Smooth muscle cell (in vitro differentiated cells): Measurements from ENCODE around the gene HOXD12. TPM values are rescaled to one million over a fixed set of nuclear protein-coding genes. Genes with fewer than 3 reads are reported as not detected.

Experiments
- DNase-seq: peaks from one replicate; lab custom pipeline; 2025; ENCODE audit not compliant: unreplicated experiment; lab: John Stamatoyannopoulos, UW
- H2AFZ ChIP-seq: fragments of 200-600 bp; sonication (generic); 2 replicates; pipeline ENCODE4 v1.6.0; 2016; ENCODE audit warnings: antibody characterized with exemption, low read depth, mild to moderate bottlenecking
- H3F3A ChIP-seq: fragments of 200-600 bp; sonication (generic); 2 replicates; pipeline ENCODE4 v1.6.0; 2017; ENCODE audit warnings: antibody characterized with exemption, low read depth
- H3K27ac ChIP-seq: fragments of 200-600 bp; sonication (generic); 2 replicates; pipeline ENCODE4 v1.5.1; 2016; ENCODE audit warnings: low read depth, mild to moderate bottlenecking
- H3K27me3 ChIP-seq: fragments of 200-600 bp; sonication (generic); 2 replicates; pipeline ENCODE4 v1.6.1; 2016; ENCODE audit warnings: low read depth, mild to moderate bottlenecking
- H3K36me3 ChIP-seq: fragments of 200-600 bp; sonication (generic); 2 replicates; pipeline ENCODE4 v1.5.1; 2016; ENCODE audit warnings: low read depth
- H3K4me1 ChIP-seq: fragments of 200-600 bp; sonication (generic); 2 replicates; pipeline ENCODE4 v1.5.1; 2016; ENCODE audit warnings: low read depth
- H3K4me2 ChIP-seq: fragments of 200-600 bp; sonication (generic); 2 replicates; pipeline ENCODE4 v1.6.0; 2016; ENCODE audit warnings: mild to moderate bottlenecking
- H3K4me3 ChIP-seq: fragments of 200-600 bp; sonication (generic); 2 replicates; pipeline ENCODE4 v1.5.1; 2016; ENCODE audit warnings: mild to moderate bottlenecking
- H3K79me2 ChIP-seq: fragments of 200-600 bp; sonication (generic); 2 replicates; pipeline ENCODE4 v1.6.0; 2016; ENCODE audit warnings: low read depth, mild to moderate bottlenecking
- H3K9ac ChIP-seq: fragments of 200-600 bp; sonication (generic); 2 replicates; pipeline ENCODE4 v1.6.0; 2016; ENCODE audit warnings: low read depth
- H3K9me3 ChIP-seq: fragments of 200-600 bp; sonication (generic); replicated peaks from 2 replicates; pipeline ENCODE4 v1.5.1; 2016; ENCODE audit warnings: low read depth
- H4K20me1 ChIP-seq: fragments of 200-600 bp; sonication (generic); 2 replicates; pipeline ENCODE4 v1.6.0; 2016; ENCODE audit warnings: low read depth
- WGBS: methylation state at CpG from one replicate; pipeline ENCODE4 v1.1.7; 2016; ENCODE audit warnings: low lambda C conversion rate; 5-methylcytosine and 5-hydroxymethylcytosine counted together
- polyA plus RNA-seq: library from polyadenylated mRNA; unstranded; fragments of >200 nt; fragmentation: Nextera tagmentation; extraction: Ambion mirVana; gene quantifications from 2 replicates; pipeline ENCODE4 v1.2.1, GENCODE V29; 2016
- total RNA-seq: library from RNA; depleted of rRNA; stranded (reverse); fragments of >200 nt; gene quantifications from 2 replicates; pipeline ENCODE4 v1.2.3, GENCODE V29; 2014
- TF ChIP-seq, protein P1 (sequence below): fragments of 200-600 bp; sonication (generic); IDR thresholded peaks from 2 replicates; pipeline ENCODE4 v1.5.1; 2017; ENCODE audit warnings: borderline replicate concordance, mild to moderate bottlenecking, antibody characterized with exemption; ENCODE audit not compliant: insufficient read depth, poor library complexity, severe bottlenecking

HOXD12 gene
- total and polyA plus RNA-seq, 2 experiments from 2014 or later: not detected

DNA sequence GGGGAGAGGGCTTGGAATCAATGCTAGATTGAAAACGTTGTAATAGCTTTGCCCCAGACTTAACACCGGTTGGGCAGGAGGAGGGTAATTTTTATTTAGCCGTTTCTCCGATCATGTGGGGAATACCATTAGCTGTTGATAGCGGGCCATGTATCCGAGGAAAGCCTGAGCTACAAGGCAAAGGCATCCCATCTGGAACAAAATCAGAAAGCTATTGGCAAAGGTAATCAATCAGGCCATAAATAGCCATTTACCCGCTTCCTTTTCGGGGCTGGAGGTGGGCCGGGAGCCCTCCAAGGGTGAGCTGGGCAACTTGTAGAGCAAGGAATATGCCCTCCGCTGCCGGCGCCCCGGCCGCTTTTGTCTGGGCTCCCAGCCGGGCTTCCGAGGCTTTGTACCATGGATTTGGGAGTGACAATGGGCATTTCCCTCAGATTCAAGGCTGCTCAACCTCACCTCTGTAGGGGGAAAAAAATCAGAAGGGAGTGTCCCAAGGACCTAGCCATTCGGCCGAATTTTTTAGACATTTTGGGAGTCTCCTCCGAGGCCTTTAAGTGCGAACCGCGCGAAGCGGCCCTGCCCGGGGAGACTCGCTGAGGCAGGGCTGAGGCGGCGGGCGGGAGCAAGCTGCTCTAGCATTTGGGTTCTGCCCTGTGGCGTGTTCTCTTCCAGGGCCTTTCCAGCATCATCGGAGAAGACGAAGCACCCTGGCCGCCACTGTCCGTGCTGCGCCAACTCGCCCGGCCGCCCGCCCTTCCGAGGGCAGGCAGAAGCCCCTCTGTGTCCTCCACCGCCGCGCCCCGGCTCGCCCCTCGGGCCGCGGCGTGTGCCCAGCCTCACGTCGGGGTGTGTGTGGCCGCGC lies 21.8 kb downstream of the HOXD12 start:
- 25% methylated on average over 52 of the region's 53 CpGs for WGBS
- Histone ChIP-seq H3K4me2 (no peak overlapping the region), H3K79me2 (no peaks in the 10 kb centered on the region), H3K27ac (no peak overlapping the region), H3K4me3 (no peak overlapping the region), H3K4me1 (no peaks in the 10 kb centered on the region), H3K9ac (no peak overlapping the region), H3K27me3 (peaks cover 100% of the 10 kb centered on the region), H3F3A (no peaks in the 10 kb centered on the region), H3K36me3 (no peaks in the 10 kb centered on the region), H4K20me1 (peaks cover 80% of the 10 kb centered on the region), H2AFZ (no peak overlapping the region), H3K9me3 (no peaks in the 10 kb centered on the region)
- TF ChIP-seq, protein P1, sequence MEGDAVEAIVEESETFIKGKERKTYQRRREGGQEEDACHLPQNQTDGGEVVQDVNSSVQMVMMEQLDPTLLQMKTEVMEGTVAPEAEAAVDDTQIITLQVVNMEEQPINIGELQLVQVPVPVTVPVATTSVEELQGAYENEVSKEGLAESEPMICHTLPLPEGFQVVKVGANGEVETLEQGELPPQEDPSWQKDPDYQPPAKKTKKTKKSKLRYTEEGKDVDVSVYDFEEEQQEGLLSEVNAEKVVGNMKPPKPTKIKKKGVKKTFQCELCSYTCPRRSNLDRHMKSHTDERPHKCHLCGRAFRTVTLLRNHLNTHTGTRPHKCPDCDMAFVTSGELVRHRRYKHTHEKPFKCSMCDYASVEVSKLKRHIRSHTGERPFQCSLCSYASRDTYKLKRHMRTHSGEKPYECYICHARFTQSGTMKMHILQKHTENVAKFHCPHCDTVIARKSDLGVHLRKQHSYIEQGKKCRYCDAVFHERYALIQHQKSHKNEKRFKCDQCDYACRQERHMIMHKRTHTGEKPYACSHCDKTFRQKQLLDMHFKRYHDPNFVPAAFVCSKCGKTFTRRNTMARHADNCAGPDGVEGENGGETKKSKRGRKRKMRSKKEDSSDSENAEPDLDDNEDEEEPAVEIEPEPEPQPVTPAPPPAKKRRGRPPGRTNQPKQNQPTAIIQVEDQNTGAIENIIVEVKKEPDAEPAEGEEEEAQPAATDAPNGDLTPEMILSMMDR: no peak
- DNase-seq: no peak

DNA sequence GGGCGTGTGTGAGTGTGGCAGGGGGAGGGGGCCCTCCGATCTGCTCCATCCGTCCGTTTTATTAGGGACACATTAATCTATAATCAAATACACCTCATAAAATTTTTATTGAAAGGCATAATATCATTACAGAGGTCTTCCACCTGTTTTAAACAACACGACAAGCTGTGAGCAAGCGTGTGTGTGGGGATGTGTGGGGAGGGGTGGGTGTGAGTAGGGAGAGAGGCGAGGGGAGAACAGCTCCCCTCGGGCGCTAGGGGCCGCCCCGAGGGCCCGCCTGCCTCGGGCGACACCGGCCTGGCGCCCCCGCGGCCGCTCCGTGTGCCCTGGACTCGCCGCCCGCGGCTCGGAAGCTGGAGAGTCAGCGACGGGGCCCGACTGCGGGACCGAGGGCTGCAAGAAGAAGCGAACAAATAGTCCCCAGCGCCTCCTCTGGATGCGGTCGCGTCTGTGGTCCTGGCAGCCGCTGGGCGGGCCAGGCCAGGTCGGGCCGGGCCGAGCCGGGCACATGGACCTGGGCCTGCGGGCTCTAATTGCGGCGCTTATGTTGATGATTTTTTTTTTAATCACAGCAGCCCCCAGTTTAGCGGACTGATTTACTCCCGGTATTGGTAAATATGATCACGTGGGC lies 22.6 kb downstream of the HOXD12 start:
- Histone ChIP-seq H3K4me1 (no peaks in the 10 kb centered on the region), H3K4me2 (peak overlapping the region; percentile 87), H3K27ac (no peak overlapping the region), H3K36me3 (no peaks in the 10 kb centered on the region), H3F3A (no peaks in the 10 kb centered on the region), H3K4me3 (peak overlapping the region; percentile 45), H2AFZ (no peak overlapping the region), H4K20me1 (peaks cover 72% of the 10 kb centered on the region), H3K79me2 (no peaks in the 10 kb centered on the region), H3K9ac (no peak overlapping the region), H3K9me3 (no peaks in the 10 kb centered on the region), H3K27me3 (peaks cover 100% of the 10 kb centered on the region)
- TF ChIP-seq, protein P1: no peak
- 2% methylated on average over 43 of the region's 47 CpGs for WGBS
- DNase-seq: no peak

DNA sequence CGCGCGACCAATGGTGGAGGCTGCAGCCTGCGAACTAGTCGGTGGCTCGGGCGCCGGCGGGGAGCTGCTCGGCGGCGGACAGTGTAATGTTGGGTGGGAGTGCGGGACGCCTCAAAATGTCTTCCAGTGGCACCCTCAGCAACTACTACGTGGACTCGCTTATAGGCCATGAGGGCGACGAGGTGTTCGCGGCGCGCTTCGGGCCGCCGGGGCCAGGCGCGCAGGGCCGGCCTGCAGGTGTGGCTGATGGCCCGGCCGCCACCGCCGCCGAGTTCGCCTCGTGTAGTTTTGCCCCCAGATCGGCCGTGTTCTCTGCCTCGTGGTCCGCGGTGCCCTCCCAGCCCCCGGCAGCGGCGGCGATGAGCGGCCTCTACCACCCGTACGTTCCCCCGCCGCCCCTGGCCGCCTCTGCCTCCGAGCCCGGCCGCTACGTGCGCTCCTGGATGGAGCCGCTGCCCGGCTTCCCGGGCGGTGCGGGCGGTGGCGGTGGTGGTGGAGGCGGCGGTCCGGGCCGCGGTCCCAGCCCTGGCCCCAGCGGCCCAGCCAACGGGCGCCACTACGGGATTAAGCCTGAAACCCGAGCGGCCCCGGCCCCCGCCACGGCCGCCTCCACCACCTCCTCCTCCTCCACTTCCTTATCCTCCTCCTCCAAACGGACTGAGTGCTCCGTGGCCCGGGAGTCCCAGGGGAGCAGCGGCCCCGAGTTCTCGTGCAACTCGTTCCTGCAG lies 23.3 kb downstream of the HOXD12 start, which contains the start of gene HOXD9:
HOXD9 (plus strand) TSS at position 37 of the 728 bp plus-strand sequence; CDS start at position 87, 50 bp downstream.
- H3K79me2 ChIP-seq: no peaks in the 10 kb centered on the region
- peak within 1 kb of the TSS; percentile 45 for H3K4me3 ChIP-seq
- no peak within 1 kb of the TSS for H3K27ac ChIP-seq
- no peaks in the 10 kb centered on the region for H3K9me3 ChIP-seq
- no peak within 1 kb of the TSS for H2AFZ ChIP-seq
- H3K36me3 ChIP-seq: no peaks in the 10 kb centered on the region
- H4K20me1 ChIP-seq: peaks cover 65% of the 10 kb centered on the region
- no peak within 1 kb of the TSS for H3K9ac ChIP-seq
- H3K4me2 ChIP-seq: peak within 1 kb of the TSS; percentile 87
- H3F3A ChIP-seq: no peaks in the 10 kb centered on the region
- peaks cover 100% of the 10 kb centered on the region for H3K27me3 ChIP-seq
- H3K4me1 ChIP-seq: no peaks in the 10 kb centered on the region
- 3% methylated on average over 34 of the region's 84 CpGs for WGBS
- TF ChIP-seq, protein P1: no peak
- DNase-seq: no peak
